Activated T-cell treated with anti-CD3 and anti-CD28 coated beads, Interleukin-2, amount 50 U/mL, for 1 hour (primary cell): Measurements from ENCODE around the gene EXOC4.
"Not testable (repeated sequence)": the region's sequence is repeated elsewhere in the genome, so short reads cannot be mapped to it uniquely, and the experiment has no call there.

ENCODE experiments used
- DNase-seq: peaks from one replicate; pipeline ENCODE4 v3.0.0-alpha.2; 2020

Gene EXOC4

GRCh38 chr7:133278975-133279374 lies 26.1 kb downstream of the EXOC4 start:
- not testable (repeated sequence) for DNase-seq

- no peak for DNase-seq
Measured at GRCh38 chr7:133282094-133282493, 29.2 kb downstream of the EXOC4 start.

GRCh38 chr7:133284092-133284491 lies 31.2 kb downstream of the EXOC4 start:
- no peak for DNase-seq

GRCh38 chr7:133288970-133289369 lies 36.1 kb downstream of the EXOC4 start:
- DNase-seq: no peak

GRCh38 chr7:133290041-133290440 lies 37.2 kb downstream of the EXOC4 start:
- no peak for DNase-seq

GRCh38 chr7:133290676-133291333 lies 37.9 kb downstream of the EXOC4 start:
- DNase-seq: no peak

GRCh38 chr7:133292631-133293030 lies 39.8 kb downstream of the EXOC4 start:
- DNase-seq: no peak

- DNase-seq: no peak
Measured at GRCh38 chr7:133293384-133294160, 40.7 kb downstream of the EXOC4 start.

- no peak for DNase-seq
Measured at GRCh38 chr7:133294234-133294633, 41.4 kb downstream of the EXOC4 start.

GRCh38 chr7:133295484-133295883 lies 42.6 kb downstream of the EXOC4 start:
- DNase-seq: no peak

- no peak for DNase-seq
Measured at GRCh38 chr7:133297093-133297492, 44.2 kb downstream of the EXOC4 start.

GRCh38 chr7:133298080-133298479 lies 45.2 kb downstream of the EXOC4 start:
- DNase-seq: no peak

- DNase-seq: no peak
Measured at GRCh38 chr7:133299676-133300075, 46.8 kb downstream of the EXOC4 start.

- DNase-seq: no peak
Measured at GRCh38 chr7:133300088-133300487, 47.2 kb downstream of the EXOC4 start.

- no peak for DNase-seq
Measured at GRCh38 chr7:133300811-133301210, 47.9 kb downstream of the EXOC4 start.

- DNase-seq: no peak
Measured at GRCh38 chr7:133301444-133301843, 48.6 kb downstream of the EXOC4 start.

- DNase-seq: no peak
Measured at GRCh38 chr7:133303372-133303771, 50.5 kb downstream of the EXOC4 start.

- DNase-seq: no peak
Measured at GRCh38 chr7:133303931-133304330, 51.1 kb downstream of the EXOC4 start.

- no peak for DNase-seq
Measured at GRCh38 chr7:133309333-133309732, 56.5 kb downstream of the EXOC4 start.

- no peak for DNase-seq
Measured at GRCh38 chr7:133310232-133310862, 57.5 kb downstream of the EXOC4 start.

GRCh38 chr7:133313575-133313974 lies 60.7 kb downstream of the EXOC4 start:
- DNase-seq: no peak

- no peak for DNase-seq
Measured at GRCh38 chr7:133314084-133314483, 61.2 kb downstream of the EXOC4 start.

- DNase-seq: no peak
Measured at GRCh38 chr7:133315332-133316040, 62.6 kb downstream of the EXOC4 start.
